Panc1 (cell line): ENCODE data around the gene WRAP73. TPM values are rescaled to one million over a fixed set of nuclear protein-coding genes. Genes with fewer than 3 reads are reported as not detected.

Experiments used
- ATAC-seq: fragments of 200-7000 bp; cut with Tn5 transposase; 2 replicates; pipeline ENCODE4 v1.9.1; 2020; ENCODE audit warnings: mild to moderate bottlenecking, moderate library complexity
- BruUV-seq: library from RNA; stranded (reverse); fragments of 400-500 nt; replicated peaks from 2 replicates; lab custom pipeline; 2021; lab: Mats Ljungman, UMichigan
- CTCF ChIA-PET: fragments of 300-600 bp; sonication (Branson Sonifier 250); formaldehyde crosslinking; loops from one replicate; lab custom pipeline; 2022; ENCODE audit warnings: antibody characterized with exemption; lab: Charles Lee
- POLR2A ChIA-PET: fragments of 300-600 bp; sonication (Branson Sonifier 250); formaldehyde crosslinking; loops from one replicate; lab custom pipeline; 2022; ENCODE audit warnings: antibody characterized with exemption; lab: Charles Lee
- DNase-seq: peaks from one replicate; pipeline ENCODE4 v3.0.0-alpha.2; 2010; ENCODE audit warnings: low read depth, low spot score
- H3K27ac ChIP-seq: 2 replicates; pipeline ENCODE4 v1.5.1; 2011; ENCODE audit warnings: mild to moderate bottlenecking, low read length, inconsistent platforms
- H3K27me3 ChIP-seq: fragments of 200-500 bp; sonication (Bioruptor generic); 2 replicates; pipeline ENCODE4 v1.6.0; 2014; ENCODE audit warnings: low read length, inconsistent platforms; ENCODE audit not compliant: control insufficient read depth, insufficient read depth
- H3K36me3 ChIP-seq: fragments of 200-500 bp; sonication (Bioruptor generic); 2 replicates; pipeline ENCODE4 v1.5.1; 2014; ENCODE audit warnings: inconsistent platforms, mild to moderate bottlenecking, low read length, moderate library complexity; ENCODE audit not compliant: control insufficient read depth, insufficient read depth
- H3K4me1 ChIP-seq: 2 replicates; pipeline ENCODE4 v1.5.1; 2011; ENCODE audit warnings: inconsistent platforms, mild to moderate bottlenecking, low read length, moderate library complexity; ENCODE audit not compliant: control insufficient read depth, insufficient read depth
- H3K4me3 ChIP-seq, 2 experiments: 2 replicates each; pipeline ENCODE4 v1.5.1; 2011 to 2012; ENCODE audit warnings: low read depth in 2 of 2, low read length in 2 of 2, mild to moderate bottlenecking in 2 of 2, inconsistent platforms in 1 of 2, moderate library complexity in 1 of 2
- H3K9me3 ChIP-seq: fragments of 200-500 bp; sonication (Bioruptor generic); 2 replicates; pipeline ENCODE4 v1.5.1; 2014; ENCODE audit warnings: low read depth, mild to moderate bottlenecking, inconsistent platforms, low read length, moderate library complexity; ENCODE audit not compliant: control insufficient read depth, insufficient read depth
- POLR2AphosphoS5 ChIP-seq: IDR thresholded peaks from 2 replicates; pipeline ENCODE4 v1.6.1; 2012; ENCODE audit warnings: mild to moderate bottlenecking, low read depth, low read length, moderate library complexity
- SIN3A ChIP-seq: IDR thresholded peaks from 2 replicates; pipeline ENCODE4 v1.6.1; 2012; ENCODE audit warnings: low read depth, mild to moderate bottlenecking, low read length, moderate library complexity, borderline replicate concordance; ENCODE audit not compliant: insufficient read depth
- TCF7L2 ChIP-seq: IDR thresholded peaks from 2 replicates; pipeline ENCODE4 v1.6.1; 2011; ENCODE audit warnings: mild to moderate bottlenecking, low read depth, low read length, inconsistent platforms
- in situ Hi-C: cut with HindIII; loops from 2 replicates; pipeline ENCODE4 v1.10.0; 2016; ENCODE audit warnings: low sequenced_read_pairs, low pct_unique_long_range_greater_than_20kb
- intact Hi-C: fragments of 100-400 bp; cut with micrococcal nuclease; formaldehyde crosslinking; loops from one replicate; pipeline ENCODE4 v1.10.0; 2022; ENCODE audit not compliant: unreplicated experiment
- total RNA-seq: library from RNA; stranded (reverse); gene quantifications from one replicate; pipeline ENCODE4 v1.2.1, GENCODE V29; 2021; ENCODE audit not compliant: unreplicated experiment
- TF ChIP-seq, protein P1 (sequence below): fragments of 450-650 bp; IDR thresholded peaks from 2 replicates; pipeline ENCODE4 v1.5.1; 2017; ENCODE audit warnings: mild to moderate bottlenecking
- TF ChIP-seq, protein P2 (sequence below), 2 experiments: IDR thresholded peaks; 2 replicates each; pipeline ENCODE4 v1.6.1; 2011 to 2012; ENCODE audit warnings: low read depth in 2 of 2, control low read depth in 1 of 2, low read length in 1 of 2, mild to moderate bottlenecking in 1 of 2, moderate library complexity in 1 of 2; ENCODE audit not compliant: insufficient read depth in 1 of 2

WRAP73 gene
- total RNA-seq, 1 experiment from 2014 or later = 27.1 TPM

DNA sequence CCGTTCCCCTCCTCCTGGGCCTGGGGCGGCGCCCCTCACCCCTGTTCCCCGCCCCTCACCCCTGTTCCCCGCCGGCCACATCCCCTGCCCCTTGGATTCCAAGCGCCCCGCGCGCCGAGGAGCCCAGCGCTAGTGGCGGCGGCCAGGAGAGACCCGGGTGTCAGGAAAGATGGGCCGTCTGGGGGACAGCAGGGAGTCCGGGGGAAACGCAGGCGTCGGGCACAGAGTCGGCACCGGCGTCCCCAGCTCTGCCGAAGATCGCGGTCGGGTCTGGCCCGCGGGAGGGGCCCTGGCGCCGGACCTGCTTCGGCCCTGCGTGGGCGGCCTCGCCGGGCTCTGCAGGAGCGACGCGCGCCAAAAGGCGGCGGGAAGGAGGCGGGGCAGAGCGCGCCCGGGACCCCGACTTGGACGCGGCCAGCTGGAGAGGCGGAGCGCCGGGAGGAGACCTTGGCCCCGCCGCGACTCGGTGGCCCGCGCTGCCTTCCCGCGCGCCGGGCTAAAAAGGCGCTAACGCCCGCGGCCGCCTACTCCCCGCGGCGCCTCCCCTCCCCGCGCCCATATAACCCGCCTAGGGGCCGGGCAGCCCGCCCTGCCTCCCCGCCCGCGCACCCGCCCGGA lies 2.1 kb upstream of the WRAP73 start, which contains the start of gene TP73:
Gene TP73 (plus strand): TSS at position 587 of the 618 bp plus-strand sequence. CDS start 29,850 bp downstream, outside the sequence.
- H3K27me3 ChIP-seq = no peaks in the 10 kb centered on the region
- BruUV-seq = no TSS peak
- peaks cover 11% of the 10 kb centered on the region for H3K4me1 ChIP-seq
- no peaks in the 10 kb centered on the region; the same call in none of the 2 replicates for H3K36me3 ChIP-seq
- no peak within 1 kb of the TSS for H3K27ac ChIP-seq
- intact Hi-C loops = loop anchor here (10.0 kb wide), 1 partner anchor 73 kb away; no protein-coding TSS in a partner anchor
- ChIA-PET POLR2A (no interaction called here), CTCF (interaction anchor here (1.4 kb wide), 1 partner anchor 44 kb away, joined by 5 read pairs; no protein-coding TSS in a partner anchor)
- DNase-seq = no peak
- no peaks in the 10 kb centered on the region for H3K9me3 ChIP-seq
- H3K4me3 ChIP-seq = peak within 1 kb of the TSS; percentile 48 to 49
- in situ Hi-C loops = no loop called here
- ATAC-seq = peak; percentile 54
- TF ChIP-seq, protein P1, sequence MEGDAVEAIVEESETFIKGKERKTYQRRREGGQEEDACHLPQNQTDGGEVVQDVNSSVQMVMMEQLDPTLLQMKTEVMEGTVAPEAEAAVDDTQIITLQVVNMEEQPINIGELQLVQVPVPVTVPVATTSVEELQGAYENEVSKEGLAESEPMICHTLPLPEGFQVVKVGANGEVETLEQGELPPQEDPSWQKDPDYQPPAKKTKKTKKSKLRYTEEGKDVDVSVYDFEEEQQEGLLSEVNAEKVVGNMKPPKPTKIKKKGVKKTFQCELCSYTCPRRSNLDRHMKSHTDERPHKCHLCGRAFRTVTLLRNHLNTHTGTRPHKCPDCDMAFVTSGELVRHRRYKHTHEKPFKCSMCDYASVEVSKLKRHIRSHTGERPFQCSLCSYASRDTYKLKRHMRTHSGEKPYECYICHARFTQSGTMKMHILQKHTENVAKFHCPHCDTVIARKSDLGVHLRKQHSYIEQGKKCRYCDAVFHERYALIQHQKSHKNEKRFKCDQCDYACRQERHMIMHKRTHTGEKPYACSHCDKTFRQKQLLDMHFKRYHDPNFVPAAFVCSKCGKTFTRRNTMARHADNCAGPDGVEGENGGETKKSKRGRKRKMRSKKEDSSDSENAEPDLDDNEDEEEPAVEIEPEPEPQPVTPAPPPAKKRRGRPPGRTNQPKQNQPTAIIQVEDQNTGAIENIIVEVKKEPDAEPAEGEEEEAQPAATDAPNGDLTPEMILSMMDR = no peak
- TF ChIP-seq, protein P2, sequence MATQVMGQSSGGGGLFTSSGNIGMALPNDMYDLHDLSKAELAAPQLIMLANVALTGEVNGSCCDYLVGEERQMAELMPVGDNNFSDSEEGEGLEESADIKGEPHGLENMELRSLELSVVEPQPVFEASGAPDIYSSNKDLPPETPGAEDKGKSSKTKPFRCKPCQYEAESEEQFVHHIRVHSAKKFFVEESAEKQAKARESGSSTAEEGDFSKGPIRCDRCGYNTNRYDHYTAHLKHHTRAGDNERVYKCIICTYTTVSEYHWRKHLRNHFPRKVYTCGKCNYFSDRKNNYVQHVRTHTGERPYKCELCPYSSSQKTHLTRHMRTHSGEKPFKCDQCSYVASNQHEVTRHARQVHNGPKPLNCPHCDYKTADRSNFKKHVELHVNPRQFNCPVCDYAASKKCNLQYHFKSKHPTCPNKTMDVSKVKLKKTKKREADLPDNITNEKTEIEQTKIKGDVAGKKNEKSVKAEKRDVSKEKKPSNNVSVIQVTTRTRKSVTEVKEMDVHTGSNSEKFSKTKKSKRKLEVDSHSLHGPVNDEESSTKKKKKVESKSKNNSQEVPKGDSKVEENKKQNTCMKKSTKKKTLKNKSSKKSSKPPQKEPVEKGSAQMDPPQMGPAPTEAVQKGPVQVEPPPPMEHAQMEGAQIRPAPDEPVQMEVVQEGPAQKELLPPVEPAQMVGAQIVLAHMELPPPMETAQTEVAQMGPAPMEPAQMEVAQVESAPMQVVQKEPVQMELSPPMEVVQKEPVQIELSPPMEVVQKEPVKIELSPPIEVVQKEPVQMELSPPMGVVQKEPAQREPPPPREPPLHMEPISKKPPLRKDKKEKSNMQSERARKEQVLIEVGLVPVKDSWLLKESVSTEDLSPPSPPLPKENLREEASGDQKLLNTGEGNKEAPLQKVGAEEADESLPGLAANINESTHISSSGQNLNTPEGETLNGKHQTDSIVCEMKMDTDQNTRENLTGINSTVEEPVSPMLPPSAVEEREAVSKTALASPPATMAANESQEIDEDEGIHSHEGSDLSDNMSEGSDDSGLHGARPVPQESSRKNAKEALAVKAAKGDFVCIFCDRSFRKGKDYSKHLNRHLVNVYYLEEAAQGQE (IDR thresholded peaks at IDR 0.05; ENCODE audit: insufficient read depth in 1 of 2, low read depth in 2 of 2, low read length in 1 of 2) = no peak
- TF ChIP-seq SIN3A = no peak
- no peak for TF ChIP-seq POLR2AphosphoS5

GRCh38 chr1:3651026-3651929 lies 1.4 kb upstream of the WRAP73 start:
- peaks cover 11% of the 10 kb centered on the region for H3K4me1 ChIP-seq
- H3K27ac ChIP-seq = no peak overlapping the region
- intact Hi-C loops (loop anchor here (10.0 kb wide), 1 partner anchor 74 kb away; no protein-coding TSS in a partner anchor), in situ Hi-C loops (no loop called here)
- DNase-seq = no peak
- ATAC-seq = peak; percentile 3; the same call in 1 of the 2 replicates
- no peaks in the 10 kb centered on the region for H3K27me3 ChIP-seq
- H3K4me3 ChIP-seq = no peak overlapping the region; a peak in 2 of 4 replicates
- BruUV-seq = no TSS peak
- peaks cover under 1% of the 10 kb centered on the region for H3K36me3 ChIP-seq
- POLR2A ChIA-PET = no interaction called here
- CTCF ChIA-PET = no interaction called here
- TF ChIP-seq, protein P2 (IDR thresholded peaks at IDR 0.05; ENCODE audit: insufficient read depth in 1 of 2, low read depth in 2 of 2, low read length in 1 of 2) = no peak
- TF ChIP-seq POLR2AphosphoS5 (no peak), TCF7L2 (no peak), SIN3A (no peak)
- TF ChIP-seq, protein P1 = no peak
- no peaks in the 10 kb centered on the region for H3K9me3 ChIP-seq
